GM23338 (cell line): Measurements from ENCODE around the gene REL. TPM values are rescaled to one million over a fixed set of nuclear protein-coding genes. Genes with fewer than 3 reads are reported as not detected.

Experiments
- ATAC-seq: fragments of 200-7000 bp; cut with Tn5 transposase; 3 replicates; pipeline ENCODE4 v1.9.1; 2020
- DNase-seq: peaks from one replicate; pipeline ENCODE4 v3.0.0-alpha.2; 2015; ENCODE audit warnings: low spot score
- H2AFZ ChIP-seq: fragments of 200-600 bp; sonication (generic); 2 replicates; pipeline ENCODE4 v1.8.0; 2016; ENCODE audit warnings: antibody characterized with exemption, mild to moderate bottlenecking, moderate library complexity
- H3F3A ChIP-seq: fragments of 200-600 bp; sonication (generic); replicated peaks from 2 replicates; pipeline ENCODE4 v1.8.0; 2017; ENCODE audit warnings: antibody characterized with exemption, mixed run types, low read depth
- H3K27ac ChIP-seq: fragments of 200-600 bp; sonication (generic); 2 replicates; pipeline ENCODE4 v1.6.1; 2016; ENCODE audit warnings: low read depth
- H3K27me3 ChIP-seq: fragments of 200-600 bp; sonication (generic); 2 replicates; pipeline ENCODE4 v1.8.0; 2016; ENCODE audit warnings: mild to moderate bottlenecking, mixed run types, moderate library complexity; ENCODE audit not compliant: insufficient read depth
- H3K36me3 ChIP-seq: fragments of 200-600 bp; sonication (generic); 2 replicates; pipeline ENCODE4 v1.8.0; 2016; ENCODE audit warnings: mild to moderate bottlenecking; ENCODE audit not compliant: insufficient read depth
- H3K4me1 ChIP-seq: fragments of 200-600 bp; sonication (generic); 2 replicates; pipeline ENCODE4 v1.8.0; 2016; ENCODE audit warnings: mild to moderate bottlenecking, moderate library complexity; ENCODE audit not compliant: insufficient read depth
- H3K4me2 ChIP-seq: fragments of 200-600 bp; sonication (generic); 2 replicates; pipeline ENCODE4 v1.7.1; 2017; ENCODE audit warnings: mixed run types
- H3K4me3 ChIP-seq: fragments of 200-600 bp; sonication (generic); 2 replicates; pipeline ENCODE4 v1.6.1; 2016; ENCODE audit warnings: mixed run types
- H3K79me2 ChIP-seq: fragments of 200-600 bp; sonication (generic); replicated peaks from 2 replicates; pipeline ENCODE4 v1.8.0; 2017; ENCODE audit warnings: mild to moderate bottlenecking; ENCODE audit not compliant: insufficient read depth
- H3K9me2 ChIP-seq: fragments of 200-600 bp; sonication (generic); 2 replicates; pipeline ENCODE4 v1.8.0; 2017; ENCODE audit not compliant: insufficient read depth
- H4K20me1 ChIP-seq: fragments of 200-600 bp; sonication (generic); replicated peaks from 2 replicates; pipeline ENCODE4 v1.8.0; 2017; ENCODE audit warnings: mild to moderate bottlenecking; ENCODE audit not compliant: insufficient read depth
- H3K27ac Mint-ChIP-seq: 2 replicates; pipeline ENCODE4 v1.8.0; 2020; ENCODE audit warnings: inconsistent platforms, mild to moderate bottlenecking, moderate library complexity, mixed read lengths
- H3K27me3 Mint-ChIP-seq: 3 replicates; pipeline ENCODE4 v1.8.0; 2022; ENCODE audit warnings: low read depth, mild to moderate bottlenecking, moderate library complexity, mixed read lengths, inconsistent platforms; ENCODE audit not compliant: insufficient read depth, poor library complexity
- H3K36me3 Mint-ChIP-seq: 3 replicates; pipeline ENCODE4 v1.8.0; 2021; ENCODE audit warnings: low read depth, mild to moderate bottlenecking, inconsistent platforms, moderate library complexity, mixed read lengths
- H3K4me1 Mint-ChIP-seq: 3 replicates; pipeline ENCODE4 v1.8.0; 2020; ENCODE audit warnings: mild to moderate bottlenecking, inconsistent platforms, mixed read lengths
- H3K4me3 Mint-ChIP-seq: 3 replicates; pipeline ENCODE4 v1.8.0; 2021; ENCODE audit warnings: moderate library complexity, mild to moderate bottlenecking, inconsistent platforms, mixed read lengths
- H3K9me3 Mint-ChIP-seq: 3 replicates; pipeline ENCODE4 v1.8.0; 2020; ENCODE audit warnings: moderate library complexity, mild to moderate bottlenecking, inconsistent platforms, mixed read lengths
- CREB1 ChIP-seq: fragments of 250-450 bp; sonication (Bioruptor Pico); IDR thresholded peaks from 2 replicates; pipeline ENCODE4 v1.5.0; 2020; ENCODE audit warnings: low read depth, mild to moderate bottlenecking, moderate library complexity
- ETS1 ChIP-seq: IDR thresholded peaks from 2 replicates; pipeline ENCODE4 v1.6.1; 2016; ENCODE audit warnings: antibody characterized with exemption
- EZH2 ChIP-seq: fragments of 200-600 bp; sonication (generic); IDR thresholded peaks from one replicate; pipeline ENCODE4 v1.8.0; 2017; ENCODE audit warnings: antibody characterized with exemption, mild to moderate bottlenecking, low read depth; ENCODE audit not compliant: unreplicated experiment
- EZH2phosphoT487 ChIP-seq: fragments of 200-600 bp; sonication (generic); IDR thresholded peaks from one replicate; pipeline ENCODE4 v1.8.1; 2018; ENCODE audit warnings: antibody characterized with exemption; ENCODE audit not compliant: unreplicated experiment
- JUNB ChIP-seq: IDR thresholded peaks from one replicate; pipeline ENCODE4 v1.6.1; 2016; ENCODE audit warnings: antibody characterized with exemption; ENCODE audit not compliant: unreplicated experiment
- NANOG ChIP-seq: IDR thresholded peaks from 2 replicates; pipeline ENCODE4 v1.6.1; 2016; ENCODE audit warnings: antibody characterized with exemption, borderline replicate concordance
- POLR2AphosphoS5 ChIP-seq: IDR thresholded peaks from 2 replicates; pipeline ENCODE4 v1.6.1; 2016; ENCODE audit warnings: antibody characterized with exemption, low read depth
- STAT1 ChIP-seq: IDR thresholded peaks from one replicate; pipeline ENCODE4 v1.6.1; 2016; ENCODE audit warnings: antibody characterized with exemption; ENCODE audit not compliant: unreplicated experiment
- ZNF114 ChIP-seq: fragments of 250-450 bp; sonication (Bioruptor Pico); IDR thresholded peaks from 2 replicates; pipeline ENCODE4 v1.5.0; 2020; ENCODE audit warnings: mild to moderate bottlenecking, moderate library complexity
- ZNF331 ChIP-seq: fragments of 250-450 bp; sonication (Bioruptor Pico); IDR thresholded peaks from 2 replicates; pipeline ENCODE4 v1.5.0; 2020; ENCODE audit warnings: low read depth, mild to moderate bottlenecking, moderate library complexity
- polyA plus RNA-seq: library from polyadenylated mRNA; unstranded; fragments of >200 nt; fragmentation: Nextera tagmentation; extraction: Ambion mirVana; gene quantifications from 2 replicates; pipeline ENCODE4 v1.2.1, GENCODE V29; 2016
- total RNA-seq: library from RNA; depleted of rRNA; stranded (reverse); fragments of >200 nt; shearing (Covaris generic); gene quantifications from 2 replicates; pipeline ENCODE4 v1.2.3, GENCODE V29; 2014
- TF ChIP-seq, protein P1 (sequence below): fragments of 250-450 bp; sonication (Bioruptor Pico); IDR thresholded peaks from 2 replicates; pipeline ENCODE4 v1.5.0; 2020; ENCODE audit warnings: mild to moderate bottlenecking, moderate library complexity
- TF ChIP-seq, protein P2 (sequence below), 2 experiments: fragments of 200-600 bp in 1 of 2; sonication (generic) in 1 of 2; conservative IDR thresholded peaks; 2 replicates each; pipeline versions ENCODE4 v1.5.1 to v1.6.1; 2016 to 2017; ENCODE audit warnings: antibody characterized with exemption in 2 of 2, low read depth in 2 of 2, mild to moderate bottlenecking in 2 of 2, moderate library complexity in 1 of 2
- TF ChIP-seq, protein P3 (sequence below): IDR thresholded peaks from one replicate; pipeline ENCODE4 v1.6.1; 2018; ENCODE audit warnings: antibody characterized with exemption; ENCODE audit not compliant: unreplicated experiment

The REL gene
- total and polyA plus RNA-seq, 2 experiments from 2014 or later = 4.1 to 8.0 TPM

DNA sequence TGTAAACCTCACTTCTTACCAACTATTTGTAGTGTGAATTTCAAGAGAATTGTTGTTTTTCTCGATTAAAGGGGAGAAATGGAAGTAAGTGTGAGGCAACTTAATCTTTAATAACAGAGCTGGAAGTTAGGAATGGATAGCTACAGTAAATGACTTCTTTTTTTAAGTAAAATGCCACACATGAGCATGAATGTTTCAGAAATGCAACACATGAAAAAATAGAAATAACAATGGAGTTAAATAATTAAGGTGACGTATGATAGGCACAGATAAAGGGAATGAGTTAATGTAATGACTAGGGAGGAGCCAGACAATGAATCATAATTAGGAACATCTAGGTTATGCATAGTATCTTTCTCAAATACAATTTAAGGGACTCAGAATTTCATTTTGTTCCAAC, 3.4 kb downstream of the REL start:
- Histone ChIP-seq H3K27me3 (peaks cover 28% of the 10 kb centered on the region), H3K4me1 (peaks cover 31% of the 10 kb centered on the region), H3K4me2 (no peak overlapping the region), H2AFZ (no peak overlapping the region), H3K27ac (no peak overlapping the region), H3K79me2 (peaks cover 5% of the 10 kb centered on the region; the same call in 1 of the 2 replicates), H3K36me3 (no peaks in the 10 kb centered on the region), H3K4me3 (no peak overlapping the region), H3F3A (no peaks in the 10 kb centered on the region), H4K20me1 (no peaks in the 10 kb centered on the region; the same call in 1 of the 2 replicates), H3K9me2 (no peaks in the 10 kb centered on the region)
- H3K36me3 Mint-ChIP-seq = no peaks in the 10 kb centered on the region
- no peak overlapping the region for H3K27ac Mint-ChIP-seq
- no peak overlapping the region for H3K4me3 Mint-ChIP-seq
- H3K27me3 Mint-ChIP-seq = peaks cover 9% of the 10 kb centered on the region
- peaks cover 24% of the 10 kb centered on the region for H3K4me1 Mint-ChIP-seq
- TF ChIP-seq ZNF331 (CRISPR knock-in tag) (no peak), STAT1 (no peak), ZNF114 (CRISPR knock-in tag) (no peak), EZH2 (no peak), JUNB (no peak), NANOG (no peak), POLR2AphosphoS5 (no peak), ETS1 (no peak), EZH2phosphoT487 (no peak), CREB1 (no peak)
- TF ChIP-seq, protein P1, sequence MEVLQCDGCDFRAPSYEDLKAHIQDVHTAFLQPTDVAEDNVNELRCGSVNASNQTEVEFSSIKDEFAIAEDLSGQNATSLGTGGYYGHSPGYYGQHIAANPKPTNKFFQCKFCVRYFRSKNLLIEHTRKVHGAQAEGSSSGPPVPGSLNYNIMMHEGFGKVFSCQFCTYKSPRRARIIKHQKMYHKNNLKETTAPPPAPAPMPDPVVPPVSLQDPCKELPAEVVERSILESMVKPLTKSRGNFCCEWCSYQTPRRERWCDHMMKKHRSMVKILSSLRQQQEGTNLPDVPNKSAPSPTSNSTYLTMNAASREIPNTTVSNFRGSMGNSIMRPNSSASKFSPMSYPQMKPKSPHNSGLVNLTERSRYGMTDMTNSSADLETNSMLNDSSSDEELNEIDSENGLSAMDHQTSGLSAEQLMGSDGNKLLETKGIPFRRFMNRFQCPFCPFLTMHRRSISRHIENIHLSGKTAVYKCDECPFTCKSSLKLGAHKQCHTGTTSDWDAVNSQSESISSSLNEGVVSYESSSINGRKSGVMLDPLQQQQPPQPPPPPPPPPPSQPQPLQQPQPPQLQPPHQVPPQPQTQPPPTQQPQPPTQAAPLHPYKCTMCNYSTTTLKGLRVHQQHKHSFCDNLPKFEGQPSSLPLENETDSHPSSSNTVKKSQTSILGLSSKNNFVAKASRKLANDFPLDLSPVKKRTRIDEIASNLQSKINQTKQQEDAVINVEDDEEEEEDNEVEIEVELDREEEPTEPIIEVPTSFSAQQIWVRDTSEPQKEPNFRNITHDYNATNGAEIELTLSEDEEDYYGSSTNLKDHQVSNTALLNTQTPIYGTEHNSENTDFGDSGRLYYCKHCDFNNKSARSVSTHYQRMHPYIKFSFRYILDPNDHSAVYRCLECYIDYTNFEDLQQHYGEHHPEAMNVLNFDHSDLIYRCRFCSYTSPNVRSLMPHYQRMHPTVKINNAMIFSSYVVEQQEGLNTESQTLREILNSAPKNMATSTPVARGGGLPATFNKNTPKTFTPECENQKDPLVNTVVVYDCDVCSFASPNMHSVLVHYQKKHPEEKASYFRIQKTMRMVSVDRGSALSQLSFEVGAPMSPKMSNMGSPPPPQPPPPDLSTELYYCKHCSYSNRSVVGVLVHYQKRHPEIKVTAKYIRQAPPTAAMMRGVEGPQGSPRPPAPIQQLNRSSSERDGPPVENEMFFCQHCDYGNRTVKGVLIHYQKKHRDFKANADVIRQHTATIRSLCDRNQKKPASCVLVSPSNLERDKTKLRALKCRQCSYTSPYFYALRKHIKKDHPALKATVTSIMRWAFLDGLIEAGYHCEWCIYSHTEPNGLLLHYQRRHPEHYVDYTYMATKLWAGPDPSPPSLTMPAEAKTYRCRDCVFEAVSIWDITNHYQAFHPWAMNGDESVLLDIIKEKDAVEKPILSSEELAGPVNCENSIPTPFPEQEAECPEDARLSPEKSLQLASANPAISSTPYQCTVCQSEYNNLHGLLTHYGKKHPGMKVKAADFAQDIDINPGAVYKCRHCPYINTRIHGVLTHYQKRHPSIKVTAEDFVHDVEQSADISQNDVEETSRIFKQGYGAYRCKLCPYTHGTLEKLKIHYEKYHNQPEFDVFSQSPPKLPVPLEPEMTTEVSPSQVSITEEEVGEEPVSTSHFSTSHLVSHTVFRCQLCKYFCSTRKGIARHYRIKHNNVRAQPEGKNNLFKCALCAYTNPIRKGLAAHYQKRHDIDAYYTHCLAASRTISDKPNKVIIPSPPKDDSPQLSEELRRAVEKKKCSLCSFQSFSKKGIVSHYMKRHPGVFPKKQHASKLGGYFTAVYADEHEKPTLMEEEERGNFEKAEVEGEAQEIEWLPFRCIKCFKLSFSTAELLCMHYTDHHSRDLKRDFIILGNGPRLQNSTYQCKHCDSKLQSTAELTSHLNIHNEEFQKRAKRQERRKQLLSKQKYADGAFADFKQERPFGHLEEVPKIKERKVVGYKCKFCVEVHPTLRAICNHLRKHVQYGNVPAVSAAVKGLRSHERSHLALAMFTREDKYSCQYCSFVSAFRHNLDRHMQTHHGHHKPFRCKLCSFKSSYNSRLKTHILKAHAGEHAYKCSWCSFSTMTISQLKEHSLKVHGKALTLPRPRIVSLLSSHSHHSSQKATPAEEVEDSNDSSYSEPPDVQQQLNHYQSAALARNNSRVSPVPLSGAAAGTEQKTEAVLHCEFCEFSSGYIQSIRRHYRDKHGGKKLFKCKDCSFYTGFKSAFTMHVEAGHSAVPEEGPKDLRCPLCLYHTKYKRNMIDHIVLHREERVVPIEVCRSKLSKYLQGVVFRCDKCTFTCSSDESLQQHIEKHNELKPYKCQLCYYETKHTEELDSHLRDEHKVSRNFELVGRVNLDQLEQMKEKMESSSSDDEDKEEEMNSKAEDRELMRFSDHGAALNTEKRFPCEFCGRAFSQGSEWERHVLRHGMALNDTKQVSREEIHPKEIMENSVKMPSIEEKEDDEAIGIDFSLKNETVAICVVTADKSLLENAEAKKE (CRISPR knock-in tag) = no peak
- TF ChIP-seq, protein P2, sequence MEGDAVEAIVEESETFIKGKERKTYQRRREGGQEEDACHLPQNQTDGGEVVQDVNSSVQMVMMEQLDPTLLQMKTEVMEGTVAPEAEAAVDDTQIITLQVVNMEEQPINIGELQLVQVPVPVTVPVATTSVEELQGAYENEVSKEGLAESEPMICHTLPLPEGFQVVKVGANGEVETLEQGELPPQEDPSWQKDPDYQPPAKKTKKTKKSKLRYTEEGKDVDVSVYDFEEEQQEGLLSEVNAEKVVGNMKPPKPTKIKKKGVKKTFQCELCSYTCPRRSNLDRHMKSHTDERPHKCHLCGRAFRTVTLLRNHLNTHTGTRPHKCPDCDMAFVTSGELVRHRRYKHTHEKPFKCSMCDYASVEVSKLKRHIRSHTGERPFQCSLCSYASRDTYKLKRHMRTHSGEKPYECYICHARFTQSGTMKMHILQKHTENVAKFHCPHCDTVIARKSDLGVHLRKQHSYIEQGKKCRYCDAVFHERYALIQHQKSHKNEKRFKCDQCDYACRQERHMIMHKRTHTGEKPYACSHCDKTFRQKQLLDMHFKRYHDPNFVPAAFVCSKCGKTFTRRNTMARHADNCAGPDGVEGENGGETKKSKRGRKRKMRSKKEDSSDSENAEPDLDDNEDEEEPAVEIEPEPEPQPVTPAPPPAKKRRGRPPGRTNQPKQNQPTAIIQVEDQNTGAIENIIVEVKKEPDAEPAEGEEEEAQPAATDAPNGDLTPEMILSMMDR (conservative IDR thresholded peaks at IDR 0.05; ENCODE audit: low read depth in 2 of 2) = no peak
- TF ChIP-seq, protein P3, sequence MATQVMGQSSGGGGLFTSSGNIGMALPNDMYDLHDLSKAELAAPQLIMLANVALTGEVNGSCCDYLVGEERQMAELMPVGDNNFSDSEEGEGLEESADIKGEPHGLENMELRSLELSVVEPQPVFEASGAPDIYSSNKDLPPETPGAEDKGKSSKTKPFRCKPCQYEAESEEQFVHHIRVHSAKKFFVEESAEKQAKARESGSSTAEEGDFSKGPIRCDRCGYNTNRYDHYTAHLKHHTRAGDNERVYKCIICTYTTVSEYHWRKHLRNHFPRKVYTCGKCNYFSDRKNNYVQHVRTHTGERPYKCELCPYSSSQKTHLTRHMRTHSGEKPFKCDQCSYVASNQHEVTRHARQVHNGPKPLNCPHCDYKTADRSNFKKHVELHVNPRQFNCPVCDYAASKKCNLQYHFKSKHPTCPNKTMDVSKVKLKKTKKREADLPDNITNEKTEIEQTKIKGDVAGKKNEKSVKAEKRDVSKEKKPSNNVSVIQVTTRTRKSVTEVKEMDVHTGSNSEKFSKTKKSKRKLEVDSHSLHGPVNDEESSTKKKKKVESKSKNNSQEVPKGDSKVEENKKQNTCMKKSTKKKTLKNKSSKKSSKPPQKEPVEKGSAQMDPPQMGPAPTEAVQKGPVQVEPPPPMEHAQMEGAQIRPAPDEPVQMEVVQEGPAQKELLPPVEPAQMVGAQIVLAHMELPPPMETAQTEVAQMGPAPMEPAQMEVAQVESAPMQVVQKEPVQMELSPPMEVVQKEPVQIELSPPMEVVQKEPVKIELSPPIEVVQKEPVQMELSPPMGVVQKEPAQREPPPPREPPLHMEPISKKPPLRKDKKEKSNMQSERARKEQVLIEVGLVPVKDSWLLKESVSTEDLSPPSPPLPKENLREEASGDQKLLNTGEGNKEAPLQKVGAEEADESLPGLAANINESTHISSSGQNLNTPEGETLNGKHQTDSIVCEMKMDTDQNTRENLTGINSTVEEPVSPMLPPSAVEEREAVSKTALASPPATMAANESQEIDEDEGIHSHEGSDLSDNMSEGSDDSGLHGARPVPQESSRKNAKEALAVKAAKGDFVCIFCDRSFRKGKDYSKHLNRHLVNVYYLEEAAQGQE = no peak
- DNase-seq (no peak), ATAC-seq (no peak)
- H3K9me3 Mint-ChIP-seq = no peaks in the 10 kb centered on the region
